Neural progenitor cell (in vitro differentiated cells): ENCODE measurements around the gene SPEF1. TPM values are rescaled to one million over a fixed set of nuclear protein-coding genes. Genes with fewer than 3 reads are reported as not detected.

Experiments
- DNase-seq: peaks from one replicate; pipeline ENCODE4 v3.0.0-alpha.2; 2016; ENCODE audit warnings: low spot score
- H2AFZ ChIP-seq: fragments of 200-600 bp; sonication (generic); replicated peaks from 2 replicates; pipeline ENCODE4 v1.6.1; 2016; ENCODE audit warnings: antibody characterized with exemption
- H3F3A ChIP-seq: fragments of 200-600 bp; sonication (generic); 2 replicates; pipeline ENCODE4 v1.6.1; 2016; ENCODE audit warnings: antibody characterized with exemption, low read depth
- H3K27ac ChIP-seq: fragments of 200-600 bp; sonication (generic); 2 replicates; pipeline ENCODE4 v1.5.1; 2016; ENCODE audit warnings: mild to moderate bottlenecking
- H3K27me3 ChIP-seq: fragments of 200-600 bp; sonication (generic); 2 replicates; pipeline ENCODE4 v1.6.1; 2016; ENCODE audit warnings: mild to moderate bottlenecking, moderate library complexity
- H3K36me3 ChIP-seq: fragments of 200-600 bp; sonication (generic); 2 replicates; pipeline ENCODE4 v1.5.1; 2016
- H3K4me1 ChIP-seq: fragments of 200-600 bp; sonication (generic); 2 replicates; pipeline ENCODE4 v1.6.1; 2016; ENCODE audit warnings: mixed run types
- H3K4me2 ChIP-seq: fragments of 200-600 bp; sonication (generic); 2 replicates; pipeline ENCODE4 v1.6.1; 2016
- H3K4me3 ChIP-seq: fragments of 200-600 bp; sonication (generic); 2 replicates; pipeline ENCODE4 v1.5.1; 2016
- H3K79me2 ChIP-seq: fragments of 200-600 bp; sonication (generic); 2 replicates; pipeline ENCODE4 v1.6.1; 2016; ENCODE audit warnings: low read depth
- H3K9ac ChIP-seq: fragments of 200-600 bp; sonication (generic); 2 replicates; pipeline ENCODE4 v1.6.1; 2016
- H3K9me3 ChIP-seq: fragments of 200-600 bp; sonication (generic); 2 replicates; pipeline ENCODE4 v1.5.1; 2016; ENCODE audit warnings: low read depth
- H4K20me1 ChIP-seq: fragments of 200-600 bp; sonication (generic); 2 replicates; pipeline ENCODE4 v1.6.1; 2016; ENCODE audit warnings: low read depth
- H3K27ac Mint-ChIP-seq: 3 replicates; pipeline ENCODE4 v1.8.0; 2021; ENCODE audit warnings: mixed read lengths
- H3K27me3 Mint-ChIP-seq: 2 replicates; pipeline ENCODE4 v1.8.0; 2022; ENCODE audit warnings: low read depth, mild to moderate bottlenecking, inconsistent platforms, moderate library complexity, mixed read lengths; ENCODE audit not compliant: insufficient read depth
- H3K36me3 Mint-ChIP-seq: 3 replicates; pipeline ENCODE4 v1.8.0; 2021; ENCODE audit warnings: mixed read lengths
- H3K4me1 Mint-ChIP-seq: 3 replicates; pipeline ENCODE4 v1.8.0; 2021; ENCODE audit warnings: mixed read lengths
- H3K4me3 Mint-ChIP-seq: 3 replicates; pipeline ENCODE4 v1.8.0; 2021; ENCODE audit warnings: mild to moderate bottlenecking, moderate library complexity, mixed read lengths
- H3K9me3 Mint-ChIP-seq: 3 replicates; pipeline ENCODE4 v1.8.0; 2020; ENCODE audit warnings: mixed read lengths
- EZH2 ChIP-seq: fragments of 200-600 bp; sonication (generic); IDR thresholded peaks from 2 replicates; pipeline ENCODE4 v1.6.1; 2017; ENCODE audit warnings: antibody characterized with exemption, mild to moderate bottlenecking, moderate library complexity
- EZH2phosphoT487 ChIP-seq: fragments of 200-600 bp; sonication (generic); IDR thresholded peaks from 2 replicates; pipeline ENCODE4 v1.6.1; 2017; ENCODE audit warnings: antibody characterized with exemption
- total RNA-seq: library from RNA; depleted of rRNA; stranded (reverse); fragments of >200 nt; gene quantifications from 2 replicates; pipeline ENCODE4 v1.2.3, GENCODE V29; 2015; ENCODE audit warnings: low replicate concordance
- TF ChIP-seq, protein P1 (sequence below): fragments of 200-600 bp; sonication (generic); IDR thresholded peaks from 2 replicates; pipeline ENCODE4 v1.5.1; 2017; ENCODE audit warnings: antibody characterized with exemption, mild to moderate bottlenecking

The SPEF1 gene
- total RNA-seq, 1 donor from 2014 or later = 1.2 TPM

DNA sequence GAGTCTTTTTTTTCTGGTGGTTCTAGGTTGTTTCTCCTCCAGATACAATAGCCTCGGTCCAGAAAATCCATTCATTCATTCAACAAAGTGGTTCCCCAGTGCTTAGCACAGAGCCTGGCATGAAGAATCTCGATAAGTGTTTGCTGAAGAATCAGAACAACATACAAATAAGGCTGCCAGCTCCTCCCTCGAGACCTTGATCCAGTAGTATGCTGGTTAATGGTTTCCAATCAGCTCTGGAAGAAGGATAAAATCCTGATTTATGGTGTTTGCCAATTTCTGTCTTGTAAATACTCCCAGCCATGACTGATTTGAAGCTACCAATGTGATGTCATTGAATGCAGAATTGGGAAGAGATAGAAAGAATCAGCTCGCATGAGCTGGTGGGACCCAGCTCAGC is 45.5 kb downstream of the SPEF1 start:
- no peaks in the 10 kb centered on the region for H3K9me3 Mint-ChIP-seq
- H3K36me3 ChIP-seq = no peaks in the 10 kb centered on the region
- no peaks in the 10 kb centered on the region for H3K9me3 ChIP-seq
- H3K27ac ChIP-seq = no peak overlapping the region
- H3K79me2 ChIP-seq = no peaks in the 10 kb centered on the region
- peaks cover 38% of the 10 kb centered on the region for H3K4me1 Mint-ChIP-seq
- H3K27ac Mint-ChIP-seq = no peak overlapping the region
- H3K36me3 Mint-ChIP-seq = no peaks in the 10 kb centered on the region
- no peaks in the 10 kb centered on the region for H4K20me1 ChIP-seq
- peaks cover 5% of the 10 kb centered on the region for H3K4me1 ChIP-seq
- peaks cover 33% of the 10 kb centered on the region for H3K27me3 ChIP-seq
- TF ChIP-seq EZH2phosphoT487 (no peak), EZH2 (no peak)
- TF ChIP-seq, protein P1, sequence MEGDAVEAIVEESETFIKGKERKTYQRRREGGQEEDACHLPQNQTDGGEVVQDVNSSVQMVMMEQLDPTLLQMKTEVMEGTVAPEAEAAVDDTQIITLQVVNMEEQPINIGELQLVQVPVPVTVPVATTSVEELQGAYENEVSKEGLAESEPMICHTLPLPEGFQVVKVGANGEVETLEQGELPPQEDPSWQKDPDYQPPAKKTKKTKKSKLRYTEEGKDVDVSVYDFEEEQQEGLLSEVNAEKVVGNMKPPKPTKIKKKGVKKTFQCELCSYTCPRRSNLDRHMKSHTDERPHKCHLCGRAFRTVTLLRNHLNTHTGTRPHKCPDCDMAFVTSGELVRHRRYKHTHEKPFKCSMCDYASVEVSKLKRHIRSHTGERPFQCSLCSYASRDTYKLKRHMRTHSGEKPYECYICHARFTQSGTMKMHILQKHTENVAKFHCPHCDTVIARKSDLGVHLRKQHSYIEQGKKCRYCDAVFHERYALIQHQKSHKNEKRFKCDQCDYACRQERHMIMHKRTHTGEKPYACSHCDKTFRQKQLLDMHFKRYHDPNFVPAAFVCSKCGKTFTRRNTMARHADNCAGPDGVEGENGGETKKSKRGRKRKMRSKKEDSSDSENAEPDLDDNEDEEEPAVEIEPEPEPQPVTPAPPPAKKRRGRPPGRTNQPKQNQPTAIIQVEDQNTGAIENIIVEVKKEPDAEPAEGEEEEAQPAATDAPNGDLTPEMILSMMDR = no peak
- no peak overlapping the region for H3K4me2 ChIP-seq
- H3K4me3 Mint-ChIP-seq = no peak overlapping the region
- H2AFZ ChIP-seq = no peak overlapping the region
- no peak overlapping the region for H3K9ac ChIP-seq
- peaks cover 8% of the 10 kb centered on the region for H3F3A ChIP-seq
- H3K27me3 Mint-ChIP-seq = peaks cover 12% of the 10 kb centered on the region
- DNase-seq = no peak
- no peak overlapping the region for H3K4me3 ChIP-seq

DNA sequence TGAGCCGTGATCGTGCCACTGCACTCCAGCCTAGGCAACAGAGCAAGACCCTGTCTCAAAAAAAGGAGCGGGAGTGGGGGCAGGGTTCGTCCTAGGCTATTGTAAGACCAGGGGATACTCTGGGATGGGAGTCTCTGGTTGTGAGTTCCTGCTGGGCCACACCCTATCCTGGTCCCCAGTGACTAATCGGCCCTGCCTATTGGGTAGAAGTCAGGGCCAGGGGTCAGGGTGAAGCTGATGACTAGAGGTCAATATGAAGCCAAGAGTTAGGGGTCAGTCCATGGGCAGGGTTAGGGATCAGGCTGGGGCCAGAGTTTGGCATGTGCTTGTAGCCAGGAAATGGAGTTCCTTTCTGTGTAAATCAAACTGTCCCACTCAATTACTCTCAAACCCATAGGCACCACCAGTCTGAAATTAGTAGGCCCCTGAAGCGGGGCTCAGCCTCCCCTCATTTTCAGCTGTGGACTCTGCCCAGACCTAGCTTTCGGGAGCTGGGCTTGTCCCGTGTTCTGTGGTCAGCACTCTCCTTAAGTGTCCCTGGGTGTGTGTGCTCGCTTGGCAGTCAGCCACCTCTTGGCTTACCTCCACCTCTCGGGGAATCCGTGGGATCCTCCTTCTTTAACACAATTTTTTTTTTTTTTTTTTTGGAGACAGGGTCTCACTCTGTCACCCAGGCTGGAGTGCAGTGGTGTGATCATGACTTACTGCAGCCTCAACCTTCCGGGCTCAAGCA is 47.0 kb downstream of the SPEF1 start:
- peaks cover 8% of the 10 kb centered on the region for H3F3A ChIP-seq
- Mint-ChIP-seq H3K4me3 (no peak overlapping the region), H3K27ac (no peak overlapping the region), H3K27me3 (peaks cover 18% of the 10 kb centered on the region), H3K36me3 (no peaks in the 10 kb centered on the region), H3K4me1 (peaks cover 35% of the 10 kb centered on the region), H3K9me3 (no peaks in the 10 kb centered on the region)
- no peak overlapping the region for H2AFZ ChIP-seq
- no peaks in the 10 kb centered on the region for H3K9me3 ChIP-seq
- no peak overlapping the region for H3K27ac ChIP-seq
- no peaks in the 10 kb centered on the region for H3K79me2 ChIP-seq
- DNase-seq = no peak
- peaks cover 33% of the 10 kb centered on the region for H3K27me3 ChIP-seq
- no peak overlapping the region for H3K4me2 ChIP-seq
- H3K9ac ChIP-seq = no peak overlapping the region
- H3K4me3 ChIP-seq = no peak overlapping the region
- no peaks in the 10 kb centered on the region for H4K20me1 ChIP-seq
- H3K36me3 ChIP-seq = no peaks in the 10 kb centered on the region
- no peak for TF ChIP-seq EZH2
- no peak for TF ChIP-seq EZH2phosphoT487
- TF ChIP-seq, protein P1 = no peak
- H3K4me1 ChIP-seq = no peaks in the 10 kb centered on the region

DNA sequence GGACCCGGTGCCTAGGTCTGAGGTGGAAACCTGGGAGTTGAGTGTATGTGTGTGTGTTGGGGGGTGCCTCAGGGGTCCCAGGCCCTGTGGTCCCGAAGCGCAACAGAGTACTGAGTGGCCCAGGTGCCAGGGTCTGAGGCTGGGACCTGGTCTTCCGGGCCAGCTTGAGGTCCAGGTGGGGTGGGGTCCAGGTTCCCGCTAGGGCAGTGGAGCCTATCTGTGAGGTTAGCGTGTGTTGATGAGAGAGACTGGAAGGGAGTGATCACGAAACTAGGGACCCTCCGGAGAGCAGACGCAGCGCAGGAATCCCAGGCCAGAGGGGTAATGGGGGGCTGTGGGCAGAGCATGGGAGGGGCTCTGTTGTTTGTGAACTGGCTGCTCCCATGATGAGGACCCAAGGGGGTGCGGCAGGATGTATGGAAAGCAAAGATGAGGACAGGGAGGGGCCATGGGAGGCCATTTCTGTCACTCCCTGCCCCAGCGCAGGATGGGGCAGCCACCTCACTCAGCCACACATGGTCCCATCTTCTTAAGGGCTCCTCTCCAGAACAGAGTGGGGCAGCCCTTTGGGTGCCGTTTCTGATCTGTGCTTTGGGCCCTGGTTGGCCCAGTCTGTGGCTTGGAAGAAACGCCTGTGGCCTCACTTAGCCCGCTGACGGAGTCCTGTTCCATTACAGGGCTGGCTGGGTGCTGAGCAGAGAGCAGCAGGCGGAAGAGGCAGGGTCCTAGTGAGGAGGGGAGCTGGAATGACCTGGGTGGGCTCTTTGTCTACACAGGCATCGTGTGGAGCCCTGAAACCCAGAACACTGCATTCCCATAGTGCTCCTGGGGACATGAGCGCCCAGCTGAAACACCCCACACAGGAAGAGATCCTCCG is 47.9 kb downstream of the SPEF1 start:
- peak overlapping the region; percentile 10 for H2AFZ ChIP-seq
- H3K4me1 ChIP-seq = no peaks in the 10 kb centered on the region
- H3K27me3 Mint-ChIP-seq = peaks cover 19% of the 10 kb centered on the region
- no peaks in the 10 kb centered on the region for H3K9me3 Mint-ChIP-seq
- H3K9ac ChIP-seq = no peak overlapping the region
- no peaks in the 10 kb centered on the region for H4K20me1 ChIP-seq
- peaks cover 37% of the 10 kb centered on the region for H3K27me3 ChIP-seq
- H3K79me2 ChIP-seq = no peaks in the 10 kb centered on the region
- peak overlapping the region; percentile 66 for H3K4me2 ChIP-seq
- H3K4me3 Mint-ChIP-seq = peak overlapping the region; percentile 48
- no peak overlapping the region for H3K27ac ChIP-seq
- no peak for DNase-seq
- no peaks in the 10 kb centered on the region for H3K36me3 ChIP-seq
- no peak for TF ChIP-seq EZH2phosphoT487
- no peak for TF ChIP-seq EZH2
- TF ChIP-seq, protein P1 = no peak
- peak overlapping the region; percentile 72 for H3K27ac Mint-ChIP-seq
- no peaks in the 10 kb centered on the region for H3K9me3 ChIP-seq
- peaks cover 8% of the 10 kb centered on the region for H3F3A ChIP-seq
- peaks cover 28% of the 10 kb centered on the region for H3K4me1 Mint-ChIP-seq
- no peaks in the 10 kb centered on the region for H3K36me3 Mint-ChIP-seq
- no peak overlapping the region for H3K4me3 ChIP-seq
